HG02840 (cell line): ENCODE measurements around the gene RPL5.

ENCODE experiments used
- ATAC-seq: cut with Tn5 transposase; IDR thresholded peaks from one replicate; pipeline ENCODE4 v1.9.1; 2021; ENCODE audit warnings: mild to moderate bottlenecking, moderate library complexity, moderate number of reproducible peaks; ENCODE audit not compliant: unreplicated experiment, low FRiP score

The RPL5 gene

DNA sequence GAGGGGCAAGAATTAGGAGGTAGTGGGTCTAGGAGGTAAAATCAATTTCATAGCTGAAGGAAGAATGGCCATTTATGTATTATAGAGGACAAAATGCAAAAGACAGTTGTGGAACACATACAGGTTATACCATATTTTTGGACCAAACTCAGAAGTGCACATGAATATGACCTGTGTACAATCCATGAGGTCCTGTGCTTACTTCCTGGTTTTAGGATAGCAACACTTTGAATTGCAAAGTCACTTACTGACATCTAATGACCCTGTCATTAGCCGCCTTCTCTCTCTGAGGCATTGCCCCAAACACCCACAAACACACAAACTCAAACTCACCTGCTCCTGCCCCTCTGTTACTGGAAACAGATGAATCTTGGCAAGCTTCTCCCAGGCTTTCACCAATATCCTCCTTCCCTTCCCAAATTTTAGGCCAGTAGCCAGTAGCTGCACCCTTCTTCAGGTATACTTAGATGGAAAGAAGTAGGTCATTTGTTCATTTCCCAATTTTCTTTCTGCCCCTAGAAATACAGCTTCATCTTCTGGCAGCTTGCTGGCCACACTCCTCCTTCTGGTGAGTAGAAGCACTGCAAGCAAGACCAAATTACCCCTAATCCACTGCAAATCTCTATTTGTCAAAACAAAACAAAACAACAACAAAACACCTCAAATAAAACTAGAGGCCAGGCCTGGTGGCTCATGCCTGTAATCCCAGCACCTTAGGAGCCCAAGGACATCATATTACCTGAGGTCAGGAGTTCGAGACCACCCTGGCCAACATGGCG, 13.7 kb upstream of the RPL5 start:
- peak; percentile 66 for ATAC-seq

DNA sequence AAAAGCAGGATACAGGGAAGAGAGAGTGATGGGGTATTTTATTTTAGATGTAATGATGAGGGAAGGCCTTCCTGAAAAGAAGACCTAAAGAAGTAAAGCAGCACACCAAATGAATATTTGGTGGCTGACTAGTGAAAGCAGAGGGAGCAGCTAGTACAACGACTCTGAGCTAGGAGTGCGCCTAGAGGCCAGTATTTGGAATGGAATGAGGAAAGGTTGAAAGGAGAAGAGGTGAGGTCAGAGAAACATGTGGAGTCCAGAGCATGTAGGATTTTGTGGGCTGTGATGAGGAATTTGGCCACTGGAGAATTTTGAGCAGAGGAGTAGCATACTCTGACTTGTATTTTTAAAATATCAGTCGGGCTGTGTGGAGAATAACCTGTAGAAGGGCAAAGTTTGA, 11.8 kb upstream of the RPL5 start:
- ATAC-seq, result no peak

DNA sequence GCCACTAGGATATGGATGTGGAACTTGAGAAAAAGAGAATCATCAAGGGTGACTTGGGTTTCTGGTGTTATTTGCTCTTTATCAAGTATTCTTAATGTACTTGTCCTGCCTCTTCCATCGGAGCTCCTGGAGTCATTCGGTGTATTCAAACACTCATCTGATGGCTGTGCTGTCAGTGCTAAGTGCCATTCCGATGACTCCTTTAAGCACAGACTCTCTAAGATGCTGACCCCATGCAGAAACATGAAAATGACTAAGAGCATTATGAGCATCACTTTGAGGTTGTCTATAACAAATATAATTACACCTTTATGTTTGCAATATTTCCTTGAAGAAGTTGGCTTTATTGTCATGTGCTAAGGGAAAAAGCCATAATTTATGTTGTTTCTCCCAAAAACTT, 11.3 kb upstream of the RPL5 start:
- no peak for ATAC-seq

DNA sequence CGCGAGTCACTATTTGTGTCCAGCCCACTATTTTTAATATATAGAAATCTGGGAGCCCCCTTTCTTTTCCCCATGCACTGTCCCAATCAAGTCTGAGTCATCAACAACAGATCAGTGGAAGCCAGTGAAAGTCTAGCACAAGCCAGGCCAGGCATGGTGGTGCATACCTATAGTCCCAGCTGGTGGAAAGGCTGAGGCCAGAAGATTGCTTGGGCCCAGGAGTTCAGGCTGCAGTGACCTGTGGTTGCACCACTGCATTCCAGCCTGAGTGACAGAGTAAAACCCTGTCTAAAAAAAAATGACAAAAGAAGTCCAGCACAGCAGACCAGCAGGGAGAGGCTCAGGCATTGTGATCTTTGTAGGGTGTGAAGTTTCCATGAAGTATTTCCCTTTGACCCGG, 9.0 kb upstream of the RPL5 start:
- no peak for ATAC-seq

DNA sequence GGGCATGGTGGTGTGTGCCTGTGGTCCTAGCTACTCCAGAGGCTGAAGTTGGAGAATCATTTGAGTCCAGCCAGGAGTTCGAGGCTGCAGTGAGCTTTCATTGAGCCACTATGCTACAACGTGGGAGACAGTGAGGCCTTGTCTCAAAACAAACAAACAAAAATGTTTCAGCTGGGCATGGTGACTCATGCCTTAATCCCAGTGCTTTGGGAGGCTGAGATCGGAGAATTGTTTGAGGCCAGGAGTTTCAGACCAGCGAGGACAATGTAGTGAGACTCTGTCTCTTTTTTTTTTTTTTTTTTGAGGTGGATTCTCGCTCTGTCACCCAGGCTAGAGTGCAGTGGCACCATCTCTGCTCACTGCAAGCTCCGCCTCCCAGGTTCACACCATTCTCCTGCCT, 5.0 kb upstream of the RPL5 start:
- no peak for ATAC-seq

DNA sequence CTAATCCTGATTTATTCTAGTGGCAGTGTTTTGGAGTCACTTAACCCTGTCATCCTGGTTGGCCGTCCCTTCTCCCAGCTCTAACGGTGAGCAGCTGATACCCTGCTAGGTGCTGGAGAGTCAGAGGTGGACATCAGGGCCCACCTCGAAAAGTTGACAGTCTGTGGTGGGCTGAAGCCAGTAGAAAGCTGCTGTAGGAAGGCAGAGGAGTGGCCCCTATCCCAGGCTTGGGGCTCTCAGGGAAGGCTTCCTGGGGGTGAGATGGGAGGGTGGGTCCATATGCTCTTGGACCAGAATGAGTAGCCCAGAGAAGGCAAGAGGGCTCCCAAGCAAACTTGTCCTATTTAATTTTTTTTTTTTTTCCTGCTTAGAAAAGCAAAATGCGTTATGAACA, 475 bp upstream of the RPL5 start:
- no peak for ATAC-seq

DNA sequence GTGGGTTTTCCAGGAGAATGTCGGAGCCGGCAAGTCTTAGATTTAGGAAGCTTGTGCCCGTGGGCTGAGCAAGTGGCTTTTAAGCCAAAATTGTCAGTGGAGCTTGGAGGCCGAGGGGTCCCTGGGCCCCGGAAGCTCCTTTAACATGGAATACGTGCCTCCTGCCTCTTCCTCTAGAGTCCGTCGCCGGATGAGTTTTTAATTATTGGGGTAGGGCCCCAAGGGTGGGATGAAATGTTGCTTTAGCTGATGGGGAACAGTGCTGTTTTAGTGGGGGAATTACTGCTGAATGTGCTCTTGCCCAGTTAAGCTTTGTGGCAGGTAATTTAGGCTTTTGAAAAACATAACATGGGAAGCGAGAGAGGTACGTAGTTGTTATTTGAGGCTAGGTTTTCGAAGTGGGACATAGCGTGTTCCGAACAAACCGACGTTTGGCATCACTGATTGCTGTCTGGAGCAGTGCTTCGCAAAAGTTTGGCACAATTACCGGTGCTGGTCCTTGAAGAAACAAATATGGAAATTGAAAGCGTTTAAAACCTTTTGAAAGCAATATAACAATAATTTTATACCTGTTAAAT, 786 bp downstream of the RPL5 start:
- ATAC-seq, result peak; percentile 15

DNA sequence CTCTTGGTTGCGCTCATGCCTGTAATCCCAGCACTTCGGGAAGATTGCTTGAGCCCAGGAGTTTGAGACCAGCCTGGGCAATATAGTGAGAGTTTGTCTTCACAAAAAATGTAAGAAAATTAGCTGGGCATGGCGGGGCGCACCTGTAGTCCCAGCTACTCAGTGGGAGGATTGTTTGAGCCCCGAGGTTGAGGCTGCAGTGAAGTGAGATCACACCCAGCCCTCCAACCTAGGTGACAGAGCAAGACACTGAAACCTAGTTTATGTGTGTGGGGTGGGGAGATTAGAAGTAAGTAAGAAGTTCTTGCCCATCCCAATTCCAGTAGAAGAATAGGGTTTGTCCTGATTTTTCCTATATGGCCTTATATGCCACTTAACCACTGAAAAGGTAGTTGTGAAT, 2.0 kb downstream of the RPL5 start:
- ATAC-seq, result no peak

DNA sequence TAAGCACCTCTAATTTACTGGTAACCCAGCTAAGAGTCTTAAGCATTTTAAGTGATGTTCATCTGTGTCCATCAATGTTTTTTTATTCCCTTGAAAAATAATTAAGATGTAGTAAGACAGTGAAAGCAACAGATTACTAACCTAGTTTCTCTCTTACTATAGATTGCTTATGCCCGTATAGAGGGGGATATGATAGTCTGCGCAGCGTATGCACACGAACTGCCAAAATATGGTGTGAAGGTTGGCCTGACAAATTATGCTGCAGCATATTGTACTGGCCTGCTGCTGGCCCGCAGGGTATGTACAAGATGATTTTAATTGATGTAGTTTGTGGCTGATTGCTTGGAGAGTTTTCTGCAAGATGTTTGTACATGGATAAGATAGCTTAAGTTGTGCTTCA, 2.8 kb downstream of the RPL5 start:
- no peak for ATAC-seq

DNA sequence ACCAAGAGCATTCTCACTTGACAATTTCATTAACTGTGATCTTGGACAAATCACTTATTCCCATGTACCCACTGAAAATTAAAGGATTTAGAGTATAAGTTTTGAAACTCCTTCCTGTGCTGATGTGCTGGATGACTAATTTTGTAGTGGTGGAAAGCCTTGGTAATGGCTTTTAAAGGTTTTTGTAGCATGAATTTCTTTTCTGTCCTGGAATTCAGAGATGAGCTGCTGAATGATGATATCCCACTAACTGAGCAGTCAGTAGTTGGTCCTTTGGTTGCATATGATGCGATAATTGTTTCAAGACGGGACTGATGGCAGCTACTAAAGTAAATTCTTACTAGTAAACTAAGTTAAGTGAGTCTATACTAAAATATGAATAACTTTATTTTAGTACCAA, 5.2 kb downstream of the RPL5 start:
- ATAC-seq, result no peak

DNA sequence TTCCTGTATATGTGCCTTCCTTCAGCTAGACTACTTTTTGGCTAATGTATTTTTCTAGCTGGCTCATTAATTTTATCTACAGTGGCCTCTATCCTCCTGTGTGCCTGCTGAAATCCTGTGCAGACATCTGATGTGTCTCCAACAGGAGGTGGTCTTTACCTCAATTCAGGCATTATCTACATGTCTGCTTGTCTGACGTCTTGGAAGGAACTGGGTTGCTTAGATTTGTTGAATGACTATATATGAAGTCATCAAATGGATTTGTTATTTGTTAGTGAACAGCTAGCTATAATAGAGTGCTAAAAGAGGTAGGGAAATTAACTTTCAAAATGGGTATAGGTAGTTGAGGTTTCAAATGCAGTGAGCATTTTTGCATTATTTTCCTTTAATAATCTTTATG, 6.7 kb downstream of the RPL5 start:
- ATAC-seq, result no peak

DNA sequence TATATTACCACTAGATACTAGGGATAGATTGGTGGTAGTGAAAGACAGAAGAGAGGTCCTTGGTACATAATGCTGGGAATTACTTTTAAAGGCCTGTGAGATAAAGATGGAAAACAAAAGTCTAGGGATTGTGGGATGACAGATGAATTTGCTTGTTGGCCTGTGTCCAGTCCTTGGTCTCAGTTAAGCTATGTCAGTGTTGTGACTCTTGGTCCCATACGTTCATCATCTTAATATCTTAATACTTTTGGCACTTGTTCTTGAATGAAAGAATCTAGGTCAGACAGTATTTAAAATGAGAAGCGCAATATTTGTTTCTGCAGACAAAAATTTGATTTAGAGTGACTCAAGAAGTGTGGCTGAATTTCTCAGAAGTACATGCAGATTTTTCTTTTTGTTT, 7.6 kb downstream of the RPL5 start:
- ATAC-seq, result no peak

DNA sequence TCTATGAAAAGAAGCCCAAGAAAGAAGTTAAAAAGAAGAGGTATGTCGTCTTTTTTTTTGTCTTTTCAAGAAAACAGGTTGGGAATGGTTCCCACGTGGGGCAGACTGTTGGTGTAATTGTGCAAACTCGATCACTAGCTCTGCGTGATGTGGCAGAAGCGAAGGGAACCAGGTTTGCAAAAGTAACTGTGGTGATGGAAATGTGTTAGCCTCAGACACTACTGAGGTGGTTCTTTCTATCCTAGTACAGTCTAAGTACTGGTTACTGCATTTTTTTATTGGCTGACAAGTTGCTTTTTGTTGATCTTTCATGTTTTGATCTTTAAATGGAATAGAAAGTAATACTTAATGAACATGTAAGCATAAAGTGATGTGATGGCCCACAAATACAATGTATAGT, 8.8 kb downstream of the RPL5 start:
- ATAC-seq, result no peak

DNA sequence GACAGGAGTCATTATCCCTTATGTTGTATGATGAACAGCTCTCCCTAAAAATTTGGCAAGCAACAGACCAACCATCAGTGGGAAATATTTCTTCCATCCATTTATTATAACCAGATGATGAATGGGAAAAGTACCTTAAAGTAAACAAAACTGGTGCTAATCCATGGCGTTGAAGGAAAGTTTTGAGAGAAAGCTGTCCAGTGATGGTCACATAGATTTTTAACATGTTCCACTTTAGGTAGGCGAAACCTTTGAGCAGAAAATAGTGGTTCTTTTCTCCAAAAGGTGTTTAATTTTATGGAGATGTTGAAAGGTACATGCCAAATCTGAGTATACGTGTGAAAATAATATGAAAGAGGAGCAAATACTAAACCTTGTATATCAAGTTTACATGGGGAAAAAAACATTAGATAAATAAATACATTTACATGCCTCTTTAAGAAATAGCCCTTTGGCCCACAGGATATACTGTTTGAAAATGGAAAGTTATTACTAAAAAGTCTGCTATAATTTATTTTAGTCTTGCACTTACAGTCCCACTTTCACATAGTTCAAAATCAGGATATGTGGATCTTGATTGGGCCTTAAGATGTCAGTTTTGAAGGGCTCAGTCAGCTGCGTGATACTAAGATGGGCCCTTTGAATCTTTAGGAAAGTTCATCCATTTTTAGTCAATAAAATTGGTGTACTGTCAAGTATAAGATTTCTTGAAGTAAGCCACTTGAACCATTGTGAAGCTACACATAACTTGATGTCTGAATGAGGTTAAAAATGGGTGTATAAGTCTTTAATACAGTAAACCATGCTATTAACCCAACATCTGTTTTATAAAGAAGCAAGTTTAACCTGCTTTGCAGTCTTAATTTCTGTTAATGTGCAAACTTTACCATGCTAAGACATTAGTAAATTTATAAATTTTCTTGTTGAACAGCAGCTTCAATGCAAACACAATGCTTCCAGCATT, 10.5 kb downstream of the RPL5 start:
- ATAC-seq, result no peak

DNA sequence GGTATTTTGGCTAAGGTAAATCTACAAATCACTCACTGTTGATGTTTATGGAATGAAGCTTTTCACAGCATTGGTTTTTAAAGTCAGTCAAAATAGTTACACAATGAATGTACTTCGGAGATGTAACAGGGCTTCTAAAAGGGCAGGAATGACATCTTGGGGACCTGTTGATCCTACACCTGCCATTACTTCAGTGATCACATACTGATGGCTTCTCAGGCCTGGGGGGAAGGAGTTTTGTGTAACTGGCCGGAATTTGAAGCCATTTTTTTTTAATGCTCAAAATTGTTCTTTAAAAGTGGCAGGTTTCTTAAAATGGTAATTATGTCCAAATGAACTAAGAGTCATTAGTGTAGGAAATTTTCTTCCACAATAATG, 11.2 kb downstream of the RPL5 start:
- ATAC-seq, result no peak

DNA sequence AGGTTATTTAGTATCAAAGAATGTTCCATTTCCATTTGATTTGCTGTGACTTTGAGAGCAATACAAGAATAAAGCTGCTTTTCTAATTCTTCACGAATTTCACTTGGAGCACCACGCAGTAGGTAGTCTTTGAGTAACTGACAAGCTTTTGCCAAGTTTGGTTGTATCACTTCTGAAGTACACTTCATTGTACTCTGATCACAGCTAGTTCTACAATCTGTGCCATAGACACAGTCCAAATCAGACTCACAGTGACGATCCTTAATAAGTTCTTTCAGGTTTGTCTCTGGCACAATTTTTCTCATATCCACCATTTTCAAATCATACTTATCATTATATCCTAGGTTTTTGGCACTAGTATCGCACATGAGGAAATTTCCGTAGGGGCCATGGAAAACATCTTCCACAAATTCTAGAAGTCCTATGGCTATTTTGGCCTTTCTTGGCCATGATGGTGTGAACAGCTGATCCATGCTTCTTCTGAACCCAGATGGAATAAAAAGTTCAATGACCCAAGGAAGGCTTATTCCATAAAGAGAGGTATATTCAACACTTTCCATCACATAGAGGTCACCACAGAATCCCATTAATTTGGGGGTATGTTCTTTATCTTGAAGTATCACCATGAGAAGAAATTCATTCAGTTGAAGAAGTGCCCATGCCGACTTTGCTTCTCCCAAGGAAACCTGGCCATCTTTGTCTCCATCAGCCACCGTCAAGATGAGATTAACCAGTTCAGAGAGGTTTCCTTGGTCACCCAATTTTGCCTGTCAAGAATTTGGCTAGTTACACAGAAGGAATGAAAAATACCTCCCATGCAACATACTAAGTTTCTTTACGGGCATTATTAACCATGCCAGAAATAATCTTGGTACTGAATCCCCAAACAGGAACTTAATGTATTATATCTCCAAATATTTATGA, 11.9 kb downstream of the RPL5 start:
- ATAC-seq, result no peak

DNA sequence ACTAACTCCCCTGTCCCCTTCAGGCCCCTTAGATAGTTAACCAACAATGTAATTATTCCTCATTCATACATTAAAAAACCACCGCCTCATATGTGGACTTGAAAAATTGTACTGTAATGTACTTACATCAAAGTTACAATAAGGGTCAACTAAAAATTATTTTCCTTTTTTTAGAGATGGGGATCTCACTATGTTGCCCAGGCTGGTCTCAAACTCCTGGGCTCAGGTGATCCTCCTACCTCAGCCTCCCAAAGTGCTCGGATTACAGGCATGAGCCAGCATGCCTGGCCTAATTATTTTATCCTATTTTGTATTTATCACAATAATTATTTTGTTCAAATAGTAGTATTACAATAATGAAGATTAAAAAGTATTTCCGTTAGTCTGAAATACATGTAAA, 12.6 kb downstream of the RPL5 start:
- ATAC-seq, result no peak

DNA sequence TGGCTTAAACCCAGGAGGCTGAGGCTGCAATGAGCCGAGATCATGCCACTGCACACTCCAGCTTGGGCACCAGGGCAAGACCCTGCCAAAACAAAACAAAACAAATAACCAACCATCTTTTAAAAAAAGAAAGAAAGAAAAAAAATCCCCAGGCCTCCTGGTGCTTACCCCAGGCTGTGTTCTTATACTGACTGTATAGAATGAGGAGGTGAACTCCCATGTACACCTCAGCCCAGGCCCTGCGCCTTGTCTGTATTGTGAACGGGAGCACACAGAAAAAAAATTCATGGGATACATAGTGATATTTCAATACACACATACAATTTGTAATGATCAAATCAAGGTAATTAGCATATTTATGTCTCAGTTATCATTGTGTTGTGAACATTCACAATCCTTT, 14.1 kb downstream of the RPL5 start:
- ATAC-seq, result no peak

DNA sequence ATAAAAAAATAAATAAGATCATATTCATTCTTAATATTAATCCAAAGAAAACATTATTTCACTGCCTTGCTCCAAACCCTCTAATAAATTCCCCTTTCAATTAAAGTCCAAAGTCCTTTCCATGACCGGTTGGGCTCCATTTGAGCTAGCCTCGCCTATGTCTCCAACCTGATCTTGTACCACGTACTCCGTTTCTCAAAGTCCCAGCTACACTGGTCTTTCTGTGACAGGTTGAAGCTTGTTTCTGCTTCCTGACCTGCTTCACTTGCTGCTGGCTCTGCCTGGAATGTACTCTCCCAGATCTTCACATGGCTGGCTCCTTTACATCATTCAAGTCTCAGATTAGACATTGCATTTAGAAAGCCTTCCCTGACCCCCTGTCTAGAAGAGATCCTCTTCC, 16.4 kb downstream of the RPL5 start:
- no peak for ATAC-seq

DNA sequence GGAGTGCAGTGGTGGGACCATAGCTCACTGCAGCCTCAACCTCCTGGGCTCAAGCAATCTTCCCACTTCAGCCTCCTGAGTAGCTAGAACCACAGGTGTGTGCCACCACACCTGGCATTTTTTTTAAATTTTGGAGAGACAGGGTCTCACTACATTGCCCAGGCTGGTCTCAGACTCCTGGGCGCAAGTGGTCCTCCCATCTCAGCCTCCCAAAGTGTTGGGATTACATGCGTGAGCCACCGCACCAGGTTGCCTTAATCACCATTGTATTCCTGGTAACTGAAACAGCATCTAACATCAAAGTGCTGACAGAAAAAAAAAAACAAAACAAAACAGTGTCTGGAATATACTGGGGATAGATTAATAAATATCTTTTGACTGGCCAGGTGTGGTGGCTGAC, 18.2 kb downstream of the RPL5 start:
- ATAC-seq, result no peak
